ENCODE results near the gene DIO1. TPM values are rescaled to one million over a fixed set of nuclear protein-coding genes. Genes with fewer than 3 reads are reported as not detected.

The DIO1 gene
- total and polyA plus RNA-seq, 9 of the 15 experiments (the other 6 are each of a cell fraction or from before 2014, with no cell fraction given), result not detected

DNA sequence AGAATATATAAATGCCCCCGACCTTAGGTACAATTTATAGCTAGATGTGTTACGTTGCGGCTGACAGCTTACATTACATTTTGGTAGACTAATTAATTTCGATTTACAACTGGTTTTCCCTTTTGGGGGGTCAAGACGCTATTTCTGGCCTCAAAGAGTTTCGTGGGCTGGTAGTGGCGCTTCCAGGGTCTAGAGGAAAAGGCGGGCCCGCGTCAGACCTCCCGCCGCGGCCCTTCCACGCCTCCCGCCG is 51.1 kb downstream of the DIO1 start (continued):
- TF ChIP-seq, protein P1, sequence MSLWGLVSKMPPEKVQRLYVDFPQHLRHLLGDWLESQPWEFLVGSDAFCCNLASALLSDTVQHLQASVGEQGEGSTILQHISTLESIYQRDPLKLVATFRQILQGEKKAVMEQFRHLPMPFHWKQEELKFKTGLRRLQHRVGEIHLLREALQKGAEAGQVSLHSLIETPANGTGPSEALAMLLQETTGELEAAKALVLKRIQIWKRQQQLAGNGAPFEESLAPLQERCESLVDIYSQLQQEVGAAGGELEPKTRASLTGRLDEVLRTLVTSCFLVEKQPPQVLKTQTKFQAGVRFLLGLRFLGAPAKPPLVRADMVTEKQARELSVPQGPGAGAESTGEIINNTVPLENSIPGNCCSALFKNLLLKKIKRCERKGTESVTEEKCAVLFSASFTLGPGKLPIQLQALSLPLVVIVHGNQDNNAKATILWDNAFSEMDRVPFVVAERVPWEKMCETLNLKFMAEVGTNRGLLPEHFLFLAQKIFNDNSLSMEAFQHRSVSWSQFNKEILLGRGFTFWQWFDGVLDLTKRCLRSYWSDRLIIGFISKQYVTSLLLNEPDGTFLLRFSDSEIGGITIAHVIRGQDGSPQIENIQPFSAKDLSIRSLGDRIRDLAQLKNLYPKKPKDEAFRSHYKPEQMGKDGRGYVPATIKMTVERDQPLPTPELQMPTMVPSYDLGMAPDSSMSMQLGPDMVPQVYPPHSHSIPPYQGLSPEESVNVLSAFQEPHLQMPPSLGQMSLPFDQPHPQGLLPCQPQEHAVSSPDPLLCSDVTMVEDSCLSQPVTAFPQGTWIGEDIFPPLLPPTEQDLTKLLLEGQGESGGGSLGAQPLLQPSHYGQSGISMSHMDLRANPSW (CRISPR knock-in tag; IDR thresholded peaks at IDR 0.05), result no peak
- TF ChIP-seq SRF (CRISPR knock-in tag; IDR thresholded peaks at IDR 0.05) (no peak), SRSF1 (IDR thresholded peaks at IDR 0.05; ENCODE audit: low read depth, low read length) (no peak), ZNF146 (CRISPR knock-in tag; IDR thresholded peaks at IDR 0.05; ENCODE audit: unreplicated experiment) (no peak), IFI16 (CRISPR knock-in tag; IDR thresholded peaks at IDR 0.05) (no peak), MTA2 (IDR thresholded peaks at IDR 0.05; ENCODE audit: low read depth) (no peak), HLTF (IDR thresholded peaks at IDR 0.05) (no peak), CAMTA2 (CRISPR knock-in tag; conservative IDR thresholded peaks at IDR 0.05) (no peak), ZNF3 (CRISPR knock-in tag; IDR thresholded peaks at IDR 0.05) (no peak), ELF1 (tag; IDR thresholded peaks at IDR 0.05) (no peak), MECOM (CRISPR knock-in tag; IDR thresholded peaks at IDR 0.05) (no peak), ZNF217 (CRISPR knock-in tag; IDR thresholded peaks at IDR 0.05) (peak; percentile 28; the same call in 1 of the 2 replicates), NCOR1 (IDR thresholded peaks at IDR 0.05) (no peak), EP400 (IDR thresholded peaks at IDR 0.05) (0 out of 2 replicates have a peak, but pooled peaks have one; percentile 3), EWSR1 (IDR thresholded peaks at IDR 0.05; ENCODE audit: borderline replicate concordance, low read depth, partially characterized antibody) (no peak), CBFB (CRISPR knock-in tag; IDR thresholded peaks at IDR 0.05) (no peak)
- TF ChIP-seq, protein P2, sequence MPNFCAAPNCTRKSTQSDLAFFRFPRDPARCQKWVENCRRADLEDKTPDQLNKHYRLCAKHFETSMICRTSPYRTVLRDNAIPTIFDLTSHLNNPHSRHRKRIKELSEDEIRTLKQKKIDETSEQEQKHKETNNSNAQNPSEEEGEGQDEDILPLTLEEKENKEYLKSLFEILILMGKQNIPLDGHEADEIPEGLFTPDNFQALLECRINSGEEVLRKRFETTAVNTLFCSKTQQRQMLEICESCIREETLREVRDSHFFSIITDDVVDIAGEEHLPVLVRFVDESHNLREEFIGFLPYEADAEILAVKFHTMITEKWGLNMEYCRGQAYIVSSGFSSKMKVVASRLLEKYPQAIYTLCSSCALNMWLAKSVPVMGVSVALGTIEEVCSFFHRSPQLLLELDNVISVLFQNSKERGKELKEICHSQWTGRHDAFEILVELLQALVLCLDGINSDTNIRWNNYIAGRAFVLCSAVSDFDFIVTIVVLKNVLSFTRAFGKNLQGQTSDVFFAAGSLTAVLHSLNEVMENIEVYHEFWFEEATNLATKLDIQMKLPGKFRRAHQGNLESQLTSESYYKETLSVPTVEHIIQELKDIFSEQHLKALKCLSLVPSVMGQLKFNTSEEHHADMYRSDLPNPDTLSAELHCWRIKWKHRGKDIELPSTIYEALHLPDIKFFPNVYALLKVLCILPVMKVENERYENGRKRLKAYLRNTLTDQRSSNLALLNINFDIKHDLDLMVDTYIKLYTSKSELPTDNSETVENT (CRISPR knock-in tag; IDR thresholded peaks at IDR 0.05), result no peak
- TF ChIP-seq, protein P3, sequence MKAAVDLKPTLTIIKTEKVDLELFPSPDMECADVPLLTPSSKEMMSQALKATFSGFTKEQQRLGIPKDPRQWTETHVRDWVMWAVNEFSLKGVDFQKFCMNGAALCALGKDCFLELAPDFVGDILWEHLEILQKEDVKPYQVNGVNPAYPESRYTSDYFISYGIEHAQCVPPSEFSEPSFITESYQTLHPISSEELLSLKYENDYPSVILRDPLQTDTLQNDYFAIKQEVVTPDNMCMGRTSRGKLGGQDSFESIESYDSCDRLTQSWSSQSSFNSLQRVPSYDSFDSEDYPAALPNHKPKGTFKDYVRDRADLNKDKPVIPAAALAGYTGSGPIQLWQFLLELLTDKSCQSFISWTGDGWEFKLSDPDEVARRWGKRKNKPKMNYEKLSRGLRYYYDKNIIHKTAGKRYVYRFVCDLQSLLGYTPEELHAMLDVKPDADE (conservative IDR thresholded peaks at IDR 0.05; ENCODE audit: control insufficient read depth, low read depth, low read length), result no peak
- TF ChIP-seq, protein P4, sequence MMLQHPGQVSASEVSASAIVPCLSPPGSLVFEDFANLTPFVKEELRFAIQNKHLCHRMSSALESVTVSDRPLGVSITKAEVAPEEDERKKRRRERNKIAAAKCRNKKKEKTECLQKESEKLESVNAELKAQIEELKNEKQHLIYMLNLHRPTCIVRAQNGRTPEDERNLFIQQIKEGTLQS (IDR thresholded peaks at IDR 0.05), result no peak
- TF ChIP-seq, protein P4 (CRISPR knock-in tag; conservative IDR thresholded peaks at IDR 0.05), result no peak
